ENCODE measurements around the gene CYB561D2. TPM values are rescaled to one million over a fixed set of nuclear protein-coding genes. Genes with fewer than 3 reads are reported as not detected.

CYB561D2 gene
- total RNA-seq, 1 experiment from 2014 or later, result 9.5 TPM

DNA sequence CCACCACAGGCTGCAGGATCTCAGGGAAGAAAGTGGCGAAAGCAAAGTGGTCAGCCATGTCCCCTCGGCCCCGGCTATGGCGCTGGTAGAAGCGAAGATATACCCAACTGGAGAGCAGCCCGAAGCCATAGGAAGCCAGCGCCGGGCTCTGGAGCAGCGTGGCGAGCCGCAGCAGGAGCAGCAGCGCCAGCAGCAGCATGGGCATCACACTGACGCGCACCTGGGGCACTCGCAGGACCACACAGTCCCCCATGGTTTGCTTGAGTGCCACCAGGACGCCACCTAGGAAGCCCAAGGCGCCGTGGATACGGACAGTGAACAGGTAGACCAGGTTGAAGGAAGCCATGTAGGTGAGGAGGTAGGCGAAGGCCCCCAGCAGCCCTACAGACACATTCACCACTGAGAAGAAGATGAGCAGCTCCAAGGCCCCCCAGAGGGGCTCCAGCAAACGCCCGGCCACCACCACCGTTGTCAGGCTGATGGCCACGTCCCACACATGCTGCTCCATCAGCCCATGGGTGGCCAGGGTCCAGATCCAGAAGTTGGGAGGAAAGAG is 7.8 kb downstream of the CYB561D2 start:
- Histone ChIP-seq H3K27ac (ENCODE audit: low read depth, low read length) (peak overlapping the region; percentile 82), H2AFZ (ENCODE audit: low read depth, low read length, poor library complexity, severe bottlenecking) (no peak overlapping the region)

More for the DNA sequence above, 7.8 kb downstream of the CYB561D2 start:
- H3K4me3 ChIP-seq (replicated peaks in 1 of 2; ENCODE audit: low read depth in 1 of 2, low read length in 2 of 2), result peak overlapping the region; percentile 83 to 87
- no peak for ATAC-seq
- peak overlapping the region; percentile 89 for H3K4me2 ChIP-seq (ENCODE audit: low read length)
- ChIA-PET POLR2A (no interaction called here), CTCF (no interaction called here), RAD21 (ENCODE audit: low non-redundant PET in 1 of 2, low total read pairs in 2 of 2, uncharacterized antibody in 2 of 2, unreplicated experiment in 2 of 2) (no interaction called here)
- DNase-seq (ENCODE audit: low read depth, low spot score), result no peak
- H3K4me1 ChIP-seq (ENCODE audit: control insufficient read depth in 1 of 2, insufficient read depth in 2 of 2, low read length in 2 of 2), result peaks cover 9 to 36% of the 10 kb centered on the region in 2 experiments; a peak in 3 of 4 replicates
- H3K27me3 ChIP-seq (ENCODE audit: insufficient read depth, low read length), result no peaks in the 10 kb centered on the region
- H3K9me2 ChIP-seq (ENCODE audit: insufficient read depth), result no peaks in the 10 kb centered on the region
- H3K9ac ChIP-seq (ENCODE audit: low read length), result peak overlapping the region; percentile 91
- no peaks in the 10 kb centered on the region for H3K9me3 ChIP-seq (ENCODE audit: control insufficient read depth in 1 of 2, insufficient read depth in 1 of 2, low read depth in 1 of 2, low read length in 2 of 2)
- BruUV-seq (replicated peaks), result no TSS peak
- peaks cover 14 to 23% of the 10 kb centered on the region in 2 experiments; a peak in 3 of 4 replicates for H3K36me3 ChIP-seq (ENCODE audit: control insufficient read depth in 1 of 2, insufficient read depth in 2 of 2, low read length in 2 of 2)
- peaks cover 45% of the 10 kb centered on the region for H3K79me2 ChIP-seq (ENCODE audit: insufficient read depth, low read length)
- intact Hi-C loops (cut with micrococcal nuclease), result loop anchor here (10.0 kb wide), 1 partner anchor 1026 kb away; the partner anchor contains the start of gene MANF
- no peaks in the 10 kb centered on the region for H4K20me1 ChIP-seq (ENCODE audit: insufficient read depth)
- TF ChIP-seq ZBTB33 (IDR thresholded peaks at IDR 0.05; ENCODE audit: extremely low read depth, insufficient replicate concordance, low read length) (no peak), EGR1 (IDR thresholded peaks at IDR 0.05; ENCODE audit: low read depth) (no peak), SRF (IDR thresholded peaks at IDR 0.05; ENCODE audit: low read depth) (no peak), EZH2 (IDR thresholded peaks at IDR 0.05) (no peak), YY1 (IDR thresholded peaks at IDR 0.05; ENCODE audit: extremely low read depth, insufficient replicate concordance, low read depth, low read length) (no peak), CEBPB (IDR thresholded peaks at IDR 0.05; ENCODE audit: low read depth) (no peak), SP1 (IDR thresholded peaks at IDR 0.05; ENCODE audit: low read depth) (no peak), FOSL1 (IDR thresholded peaks at IDR 0.05; ENCODE audit: low read depth) (no peak), ZNF274 (IDR thresholded peaks at IDR 0.05; ENCODE audit: low read depth, low read length) (no peak)
- TF ChIP-seq, protein P1, sequence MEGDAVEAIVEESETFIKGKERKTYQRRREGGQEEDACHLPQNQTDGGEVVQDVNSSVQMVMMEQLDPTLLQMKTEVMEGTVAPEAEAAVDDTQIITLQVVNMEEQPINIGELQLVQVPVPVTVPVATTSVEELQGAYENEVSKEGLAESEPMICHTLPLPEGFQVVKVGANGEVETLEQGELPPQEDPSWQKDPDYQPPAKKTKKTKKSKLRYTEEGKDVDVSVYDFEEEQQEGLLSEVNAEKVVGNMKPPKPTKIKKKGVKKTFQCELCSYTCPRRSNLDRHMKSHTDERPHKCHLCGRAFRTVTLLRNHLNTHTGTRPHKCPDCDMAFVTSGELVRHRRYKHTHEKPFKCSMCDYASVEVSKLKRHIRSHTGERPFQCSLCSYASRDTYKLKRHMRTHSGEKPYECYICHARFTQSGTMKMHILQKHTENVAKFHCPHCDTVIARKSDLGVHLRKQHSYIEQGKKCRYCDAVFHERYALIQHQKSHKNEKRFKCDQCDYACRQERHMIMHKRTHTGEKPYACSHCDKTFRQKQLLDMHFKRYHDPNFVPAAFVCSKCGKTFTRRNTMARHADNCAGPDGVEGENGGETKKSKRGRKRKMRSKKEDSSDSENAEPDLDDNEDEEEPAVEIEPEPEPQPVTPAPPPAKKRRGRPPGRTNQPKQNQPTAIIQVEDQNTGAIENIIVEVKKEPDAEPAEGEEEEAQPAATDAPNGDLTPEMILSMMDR (IDR thresholded peaks at IDR 0.05 in 2 of 3, conservative IDR thresholded peaks at IDR 0.05 in 1 of 3; ENCODE audit: borderline replicate concordance in 1 of 3, insufficient read depth in 1 of 3, low read depth in 2 of 3, low read length in 2 of 3), result no peak
- TF ChIP-seq, protein P2, sequence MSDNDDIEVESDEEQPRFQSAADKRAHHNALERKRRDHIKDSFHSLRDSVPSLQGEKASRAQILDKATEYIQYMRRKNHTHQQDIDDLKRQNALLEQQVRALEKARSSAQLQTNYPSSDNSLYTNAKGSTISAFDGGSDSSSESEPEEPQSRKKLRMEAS (IDR thresholded peaks at IDR 0.05), result no peak

Measured in HCT116 (cell line).